Fibroblast of lung (primary cell): Measurements from ENCODE around the gene PDRG1. TPM values are rescaled to one million over a fixed set of nuclear protein-coding genes. Genes with fewer than 3 reads are reported as not detected.
"Not testable (repeated sequence)": the region's sequence is repeated elsewhere in the genome, so short reads cannot be mapped to it uniquely, and the experiment has no call there.

ENCODE experiments used
- DNase-seq, 2 donors: peaks; one replicate each; pipeline versions ENCODE4 v3.0.0 to v3.0.0-alpha.2; 2010; ENCODE audit warnings: low read depth in 2 of 2
- H2AFZ ChIP-seq: 2 replicates; pipeline ENCODE4 v1.5.1; 2012; ENCODE audit warnings: low read length, control low read depth, inconsistent platforms
- H3K27ac ChIP-seq: 2 replicates; pipeline ENCODE4 v1.5.1; 2011; ENCODE audit warnings: low read length, control low read depth; ENCODE audit not compliant: insufficient read depth
- H3K27me3 ChIP-seq: 2 replicates; pipeline ENCODE4 v1.5.1; 2011; ENCODE audit warnings: mild to moderate bottlenecking, low read length; ENCODE audit not compliant: control insufficient read depth, insufficient read depth
- H3K36me3 ChIP-seq: 2 replicates; pipeline ENCODE4 v1.5.1; 2011; ENCODE audit warnings: low read length; ENCODE audit not compliant: control insufficient read depth, insufficient read depth
- H3K4me1 ChIP-seq: 2 replicates; pipeline ENCODE4 v1.5.1; 2011; ENCODE audit warnings: low read length; ENCODE audit not compliant: control insufficient read depth, insufficient read depth; ENCODE audit errors: extremely low read depth
- H3K4me2 ChIP-seq: 2 replicates; pipeline ENCODE4 v1.5.1; 2011; ENCODE audit warnings: low read length, control low read depth; ENCODE audit not compliant: insufficient read depth; ENCODE audit errors: extremely low read depth
- H3K4me3 ChIP-seq, 4 experiments: fragments of 200-600 bp in 1 of 4; sonication (generic) in 1 of 4; replicated peaks in 1 of 4; 2 replicates each; pipeline ENCODE4 v1.5.1; 2011 to 2016; ENCODE audit warnings: low read length in 4 of 4, low read depth in 3 of 4, mild to moderate bottlenecking in 3 of 4, control low read depth in 2 of 4, inconsistent platforms in 1 of 4, mixed read lengths in 1 of 4; ENCODE audit not compliant: insufficient read depth in 1 of 4; ENCODE audit errors: control extremely low read depth in 1 of 4
- H3K79me2 ChIP-seq: 2 replicates; pipeline ENCODE4 v1.5.1; 2012; ENCODE audit warnings: mild to moderate bottlenecking, low read length, inconsistent platforms; ENCODE audit not compliant: control insufficient read depth, insufficient read depth
- H3K9ac ChIP-seq: 2 replicates; pipeline ENCODE4 v1.5.1; 2011; ENCODE audit warnings: mild to moderate bottlenecking, low read length, control low read depth; ENCODE audit not compliant: insufficient read depth
- H3K9me3 ChIP-seq: 2 replicates; pipeline ENCODE4 v1.5.1; 2012; ENCODE audit warnings: low read depth, low read length; ENCODE audit not compliant: control insufficient read depth, insufficient read depth
- H4K20me1 ChIP-seq: 2 replicates; pipeline ENCODE4 v1.5.1; 2011; ENCODE audit warnings: low read length; ENCODE audit not compliant: control insufficient read depth, insufficient read depth; ENCODE audit errors: extremely low read depth
- CTCF ChIP-seq, 2 donors: IDR thresholded peaks in 1 of 2; conservative IDR thresholded peaks in 1 of 2; 1 replicate in 1 of 2; 2 replicates in 1 of 2; pipeline ENCODE4 v1.5.1; 2011 to 2012; ENCODE audit warnings: low read length in 2 of 2, control low read depth in 1 of 2, inconsistent platforms in 1 of 2, low read depth in 1 of 2, mild to moderate bottlenecking in 1 of 2
- EZH2 ChIP-seq: IDR thresholded peaks from 2 replicates; pipeline ENCODE4 v1.5.1; 2012; ENCODE audit warnings: low read length, control low read depth, mild to moderate bottlenecking; ENCODE audit errors: missing control alignments
- polyA plus RNA-seq, 2 donors: library from polyadenylated mRNA; depleted of rRNA in 1 of 2; stranded (reverse) in 1 of 2; unstranded in 1 of 2; fragments of >200 nt; gene quantifications; 2 replicates each; pipeline ENCODE4 v1.2.1, GENCODE V29; 2011 to 2012; ENCODE audit warnings: missing spikeins in 1 of 2
- total RNA-seq: library from RNA; depleted of rRNA; stranded (reverse); fragments of >200 nt; gene quantifications from 2 replicates; pipeline ENCODE4 v1.2.1, GENCODE V29; 2014

PDRG1 gene
- total and polyA plus RNA-seq, 2 donors (not counting 1 experiment from before 2014, with no cell fraction given) = 5.4 to 14.0 TPM

DNA sequence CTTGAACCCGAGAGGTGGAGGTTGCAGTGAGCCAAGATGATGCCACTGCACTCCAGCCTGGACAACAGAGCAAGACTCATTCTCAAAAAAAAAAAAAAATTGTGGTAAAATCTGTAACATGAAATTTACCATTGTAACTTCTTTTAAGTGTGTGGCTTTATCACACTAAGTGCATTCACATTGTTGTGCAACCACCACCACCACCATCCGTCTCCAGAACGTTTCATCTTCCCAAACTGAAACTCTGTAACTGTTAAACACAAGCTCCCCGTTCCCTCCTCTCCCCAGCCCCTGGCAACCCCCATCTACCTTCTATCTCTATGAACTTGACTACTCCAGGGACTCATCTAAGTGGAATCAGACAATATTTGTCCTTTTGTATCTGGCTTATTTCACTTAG, 29.7 kb downstream of the PDRG1 start:
- Histone ChIP-seq H2AFZ (no peak overlapping the region), H3K9me3 (no peaks in the 10 kb centered on the region), H3K4me1 (no peaks in the 10 kb centered on the region), H3K4me3 (no peak overlapping the region), H4K20me1 (peaks cover 1% of the 10 kb centered on the region), H3K27ac (no peak overlapping the region), H3K27me3 (peaks cover 7% of the 10 kb centered on the region), H3K36me3 (no peaks in the 10 kb centered on the region), H3K79me2 (no peaks in the 10 kb centered on the region), H3K9ac (no peak overlapping the region), H3K4me2 (no peak overlapping the region)
- TF ChIP-seq CTCF (conservative IDR thresholded peaks at IDR 0.05 in 1 of 2, IDR thresholded peaks at IDR 0.05 in 1 of 2; ENCODE audit: low read depth in 1 of 2, low read length in 2 of 2) (no peak), EZH2 (no peak)
- no peak for DNase-seq

DNA sequence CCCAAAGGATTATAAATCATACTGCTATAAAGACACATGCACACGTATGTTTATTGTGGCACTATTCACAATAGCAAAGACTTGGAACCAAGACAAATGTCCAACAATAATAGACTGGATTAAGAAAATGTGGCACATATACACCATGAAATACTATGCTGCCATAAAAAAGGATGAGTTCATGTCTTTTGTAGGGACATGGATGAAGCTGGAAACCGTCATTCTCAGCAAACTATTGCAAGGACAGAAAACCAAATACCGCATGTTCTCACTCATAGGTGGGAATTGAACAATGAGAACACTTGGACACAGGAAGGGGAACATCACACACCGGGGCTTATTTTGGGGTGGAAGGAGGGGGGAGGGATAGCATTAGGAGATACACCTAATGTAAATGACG, 30.4 kb downstream of the PDRG1 start:
- H3K27me3 ChIP-seq, H3K36me3 ChIP-seq, H3K9ac ChIP-seq, H3K9me3 ChIP-seq, H3K4me3 ChIP-seq, H3K4me1 ChIP-seq, H3K79me2 ChIP-seq, H2AFZ ChIP-seq, DNase-seq, H4K20me1 ChIP-seq, H3K27ac ChIP-seq, H3K4me2 ChIP-seq: not testable (repeated sequence)

- H3K9me3 ChIP-seq = no peaks in the 10 kb centered on the region
- H3K9ac ChIP-seq = no peak overlapping the region
- H3K4me1 ChIP-seq = no peaks in the 10 kb centered on the region
- no peak overlapping the region for H2AFZ ChIP-seq
- no peaks in the 10 kb centered on the region for H3K36me3 ChIP-seq
- peaks cover 5% of the 10 kb centered on the region for H3K27me3 ChIP-seq
- H3K79me2 ChIP-seq = no peaks in the 10 kb centered on the region
- no peak overlapping the region for H3K4me3 ChIP-seq
- H3K4me2 ChIP-seq = no peak overlapping the region
- DNase-seq = no peak
- TF ChIP-seq EZH2 (no peak), CTCF (conservative IDR thresholded peaks at IDR 0.05 in 1 of 2, IDR thresholded peaks at IDR 0.05 in 1 of 2; ENCODE audit: low read depth in 1 of 2, low read length in 2 of 2) (no peak)
- no peak overlapping the region for H3K27ac ChIP-seq
- no peaks in the 10 kb centered on the region for H4K20me1 ChIP-seq
Measured at GRCh38 chr20:31920275-31920855, 31.5 kb downstream of the PDRG1 start.
